NCI-H1092 (cell line): ENCODE results near the gene NDUFA3.
"Not testable (repeated sequence)": the region's sequence is repeated elsewhere in the genome, so short reads cannot be mapped to it uniquely, and the experiment has no call there.

Source experiments
- DNase-seq: peaks from one replicate; lab custom pipeline; 2025; lab: John Stamatoyannopoulos, UW

NDUFA3 gene

DNA sequence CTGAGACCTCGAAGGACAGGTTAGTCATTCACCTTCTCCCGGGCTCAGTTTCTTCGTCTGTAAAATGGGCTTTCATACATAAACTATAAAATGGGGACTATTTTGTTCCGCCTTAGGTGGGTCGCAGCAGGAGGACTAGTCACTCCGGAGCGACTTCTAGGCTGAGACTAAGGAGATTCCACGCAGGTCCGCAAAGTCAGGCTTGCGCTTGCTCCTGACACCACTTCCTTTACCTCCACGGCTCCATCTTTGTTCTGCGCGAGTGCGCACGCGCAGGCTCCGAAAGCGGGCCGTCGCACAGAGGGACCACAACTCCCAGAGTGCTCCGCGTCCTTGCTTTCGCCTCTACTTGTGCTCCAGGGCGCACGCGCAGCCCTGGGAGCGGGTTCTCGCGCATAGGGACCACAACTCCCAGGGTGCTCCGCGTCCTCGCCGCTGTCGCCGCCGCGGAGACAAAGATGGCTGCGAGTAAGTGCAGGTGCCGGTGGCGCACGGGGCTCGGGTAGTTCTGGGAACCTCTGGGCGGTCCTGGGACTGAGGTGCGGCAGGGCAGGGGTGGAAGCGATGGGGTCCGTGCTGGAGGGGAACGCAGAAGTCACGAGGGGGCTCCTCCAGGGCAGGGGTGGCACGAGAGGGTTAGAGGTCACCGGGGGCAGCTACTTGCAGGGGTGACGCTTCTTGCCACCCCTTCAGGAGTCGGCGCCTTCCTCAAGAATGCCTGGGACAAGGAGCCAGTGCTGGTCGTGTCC is at the start of gene NDUFA3:
Gene NDUFA3 (plus strand): TSS at position 435 of the 749 bp plus-strand sequence. CDS start 24 bp downstream, at position 459.
- DNase-seq, result peak; percentile 94

DNA sequence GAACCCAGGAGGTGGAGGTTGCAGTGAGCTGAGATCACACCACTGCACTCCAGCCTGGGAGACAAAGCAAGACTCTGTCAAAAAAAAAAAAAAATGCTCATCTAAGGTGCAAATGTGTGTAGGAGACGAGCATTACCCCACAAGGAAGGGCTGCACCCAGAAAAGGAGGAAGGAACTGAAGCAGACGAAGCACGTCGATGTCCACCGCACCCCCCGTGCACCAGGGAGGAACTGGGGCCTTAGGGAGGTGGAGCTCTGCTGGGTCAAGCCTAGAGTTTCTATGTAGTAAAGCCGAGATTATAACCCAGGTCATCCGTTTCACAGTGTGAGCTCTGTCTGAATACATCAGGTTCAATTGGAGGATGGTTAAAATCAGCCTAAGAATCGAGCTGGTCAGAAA is 40.0 kb upstream of the NDUFA3 start:
- DNase-seq, result no peak

DNA sequence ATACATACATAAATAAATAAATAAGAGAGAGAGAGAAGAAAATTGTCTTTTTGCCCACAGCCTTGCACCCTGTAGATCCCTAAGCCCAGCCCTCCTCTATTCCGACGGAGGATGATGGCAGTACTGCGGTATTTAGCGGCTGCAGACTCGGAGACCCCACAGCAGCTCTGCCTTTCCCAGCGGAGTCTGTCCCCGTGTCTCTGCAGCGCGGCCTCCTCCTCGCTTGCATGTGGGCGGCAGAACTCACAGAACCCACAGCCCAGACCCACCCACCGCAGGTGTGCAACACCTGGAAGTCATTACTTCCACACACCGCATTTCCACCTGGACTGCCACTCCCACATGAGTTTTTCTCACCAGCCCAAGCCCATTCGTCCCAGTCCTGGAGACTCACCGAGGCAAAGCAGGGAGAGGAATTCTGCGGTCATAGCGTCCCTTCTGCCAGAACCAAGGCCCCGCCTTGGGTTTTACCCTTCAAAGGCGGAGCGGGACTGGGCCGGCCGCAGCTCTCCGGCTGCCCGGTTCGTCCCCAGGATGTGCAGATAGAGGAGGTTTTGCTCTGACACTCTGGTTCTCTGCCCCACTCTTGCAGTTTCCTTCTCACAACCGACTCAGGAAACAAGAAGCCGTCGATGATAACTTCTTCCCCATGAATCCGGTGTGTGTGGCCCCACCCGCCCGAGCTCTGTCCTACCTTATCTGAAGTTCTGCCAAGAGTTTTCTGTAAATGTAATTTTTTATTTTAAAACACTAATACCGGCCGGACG is 39.1 kb upstream of the NDUFA3 start, which contains the start of gene VSTM1:
Gene VSTM1 (minus strand): TSS at position 548 of the 767 bp plus-strand sequence. CDS start 120 bp downstream, at position 428.
- DNase-seq, result no peak

DNA sequence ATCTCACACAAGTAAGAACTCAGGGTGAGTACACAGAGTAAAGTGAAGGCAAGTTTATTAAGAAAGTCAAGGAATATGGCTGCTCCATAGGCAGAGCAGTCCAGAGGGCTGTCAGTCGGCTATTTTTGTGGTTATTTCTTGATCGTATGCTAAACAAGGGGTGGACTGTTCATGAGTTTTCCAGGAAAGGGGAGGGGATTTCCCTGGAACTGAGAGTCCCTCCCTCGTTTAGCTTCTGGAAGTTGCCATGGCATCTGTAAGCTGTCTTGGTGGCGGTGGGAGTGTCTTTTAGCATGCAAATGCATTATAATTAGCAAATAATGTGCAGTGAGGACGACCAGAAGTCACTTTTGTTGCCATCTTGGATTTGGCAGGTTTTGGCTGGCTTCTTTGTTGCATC is 33.2 kb upstream of the NDUFA3 start:
- DNase-seq, result no peak

DNA sequence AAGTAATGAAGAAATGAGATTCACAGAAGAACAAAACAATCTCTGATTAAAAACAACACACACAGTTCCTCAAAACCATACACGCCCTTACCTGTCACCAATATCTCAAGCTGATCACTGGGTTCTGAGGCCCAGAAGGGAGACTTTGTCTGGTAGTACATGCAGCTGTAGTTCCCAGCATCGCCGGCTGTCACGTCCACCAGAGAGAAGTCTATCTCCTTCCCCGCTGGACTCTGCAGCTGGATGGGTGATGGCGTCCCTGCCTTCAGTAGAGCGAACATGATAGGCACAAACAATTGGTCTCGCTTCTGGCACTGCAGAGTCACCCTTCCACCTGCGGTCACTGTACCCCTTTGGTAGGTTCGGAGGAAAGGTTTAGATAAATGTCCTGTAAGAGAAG is 28.8 kb upstream of the NDUFA3 start:
- DNase-seq, result no peak

DNA sequence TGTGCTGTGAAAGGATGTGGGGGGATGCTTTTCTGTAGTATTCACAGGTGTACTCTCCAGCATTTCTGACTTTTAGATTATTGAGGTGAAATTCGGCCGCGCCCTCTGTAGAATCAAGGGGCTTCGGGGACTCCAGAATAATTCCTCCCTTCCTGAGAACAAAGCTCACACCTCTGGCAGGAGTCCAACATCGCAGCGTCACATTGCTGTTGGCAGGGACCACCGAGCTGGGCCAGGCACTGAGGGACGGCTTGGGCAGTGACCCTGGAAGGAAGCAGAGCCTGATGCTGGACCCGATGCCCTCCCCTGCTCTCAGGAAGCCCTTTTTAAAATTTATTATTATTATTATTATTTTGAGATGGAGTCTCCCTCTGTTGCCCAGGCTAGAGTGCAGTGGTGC is 27.8 kb upstream of the NDUFA3 start:
- no peak for DNase-seq

DNA sequence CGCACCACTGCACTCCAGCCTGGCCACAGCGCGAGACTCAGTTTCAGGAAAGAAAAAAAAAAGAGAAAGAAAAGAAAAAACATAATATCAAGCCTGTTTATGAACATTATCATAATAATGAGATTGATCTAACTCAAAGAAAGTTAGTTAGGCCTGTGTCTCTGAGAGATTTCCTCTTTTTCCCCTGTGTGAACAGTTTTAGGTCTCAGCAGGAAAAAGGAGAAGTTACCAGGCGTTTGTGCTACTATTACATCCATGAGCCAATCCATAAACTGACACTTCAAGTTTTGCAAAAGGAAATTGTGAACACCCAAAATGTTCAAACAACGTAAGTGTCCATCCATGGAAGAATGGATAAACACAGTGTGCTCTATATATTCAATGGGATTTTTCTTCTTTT is 25.3 kb upstream of the NDUFA3 start:
- no peak for DNase-seq

DNA sequence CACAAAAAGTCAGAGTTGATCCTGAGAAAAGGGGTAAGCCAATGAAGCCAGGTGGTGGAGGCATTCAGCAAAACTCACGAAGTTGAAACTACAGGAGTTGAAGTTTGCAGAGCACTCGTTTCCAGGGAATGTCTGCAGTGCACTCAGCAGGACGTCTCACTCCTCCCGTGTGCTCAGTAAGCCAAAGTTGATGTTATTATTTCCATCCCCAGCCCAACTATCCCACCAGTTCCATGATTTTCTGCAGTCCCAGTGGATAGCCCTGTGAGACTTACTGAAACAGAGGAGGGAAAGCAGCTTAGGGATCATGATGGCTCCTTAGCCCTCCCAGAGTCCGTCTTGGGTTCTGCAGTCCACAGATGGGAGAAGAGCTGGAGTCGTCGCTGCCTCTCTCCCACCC is 21.6 kb upstream of the NDUFA3 start, which contains the start of gene TARM1:
Gene TARM1 (minus strand): TSS at position 334 of the 400 bp plus-strand sequence. CDS start 25 bp downstream, at position 309.
- no peak for DNase-seq

DNA sequence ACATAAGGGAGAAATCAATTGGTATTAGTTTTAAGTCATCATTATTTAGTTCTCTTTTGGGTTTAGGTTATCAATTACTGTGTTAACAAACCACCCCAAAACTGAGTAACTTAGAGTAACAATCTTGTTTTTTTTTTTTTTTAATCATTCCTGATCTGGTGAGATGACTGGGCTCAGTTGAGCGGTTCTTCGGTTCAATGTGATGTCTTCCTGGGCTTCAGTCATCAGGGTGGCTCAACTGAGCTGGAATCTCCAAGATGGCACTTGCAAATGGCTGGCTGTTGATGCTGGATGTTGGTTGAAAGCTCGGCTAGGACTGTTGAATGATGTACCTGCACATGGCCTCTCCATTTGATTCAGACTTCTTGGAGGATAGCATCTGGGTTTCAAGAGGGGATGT is 18.2 kb upstream of the NDUFA3 start:
- DNase-seq, result no peak

DNA sequence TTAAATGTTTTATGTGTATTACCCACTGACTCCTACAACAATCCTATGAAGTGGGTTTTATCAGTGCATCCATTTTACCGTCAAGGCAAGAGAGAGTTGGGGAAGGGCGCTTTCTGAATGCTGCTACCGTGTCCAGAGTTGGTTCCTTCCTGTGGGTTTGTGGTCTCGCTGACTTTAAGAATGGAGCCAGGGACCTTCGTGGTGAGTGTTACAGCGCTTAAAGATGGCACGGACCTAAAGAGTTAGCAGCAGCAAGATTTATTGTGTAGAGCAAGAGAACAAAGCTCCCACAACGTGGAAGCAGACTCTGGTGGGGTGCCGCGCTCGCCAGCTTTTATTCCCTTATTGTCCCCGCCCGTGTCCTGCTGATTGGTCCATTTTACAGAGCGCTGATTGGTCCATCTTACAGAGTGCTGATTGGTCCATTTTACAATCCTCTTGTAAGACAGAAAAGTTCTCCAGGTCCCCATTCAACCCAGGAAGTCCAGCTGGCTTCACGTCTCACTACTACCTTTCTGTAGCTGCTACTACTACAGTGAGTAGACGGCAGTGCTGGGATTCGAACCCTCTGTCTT is 8.1 kb upstream of the NDUFA3 start:
- DNase-seq, result no peak

DNA sequence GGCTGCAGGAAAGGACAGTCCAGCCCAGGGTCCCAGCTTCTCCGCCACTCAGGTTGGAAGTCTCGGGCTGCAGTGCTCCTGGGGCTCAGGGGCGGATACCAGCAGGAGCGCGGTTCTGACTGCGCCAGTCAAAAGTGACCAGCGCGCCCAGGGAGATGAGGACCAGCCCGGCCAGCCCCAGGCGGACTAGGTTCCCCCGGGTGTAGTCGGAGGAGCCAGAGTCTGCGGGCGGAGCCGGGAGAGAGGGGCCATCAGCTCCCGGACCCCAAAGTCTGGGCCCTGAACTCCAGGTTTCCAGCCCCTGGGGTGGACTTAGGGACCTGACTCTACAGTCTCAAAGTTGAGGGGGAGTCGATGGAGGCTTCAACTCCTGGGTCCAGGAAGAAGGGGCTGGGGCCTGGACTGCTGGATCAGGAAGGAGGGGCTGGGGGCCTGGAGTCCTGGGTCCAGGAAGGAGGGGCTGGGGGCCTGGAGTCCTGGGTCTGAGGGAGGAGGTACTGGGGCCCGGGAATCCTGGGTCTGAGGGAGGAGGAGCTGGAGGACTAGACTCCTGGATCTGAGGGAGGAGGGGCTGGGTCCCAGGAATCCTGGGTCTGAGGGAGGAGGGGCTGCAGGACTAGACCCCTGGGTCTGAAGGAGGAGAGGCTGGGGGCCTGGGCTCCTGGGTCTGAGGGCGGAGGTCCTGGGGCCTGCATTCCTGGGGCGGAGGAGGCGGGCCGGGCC is 7.4 kb upstream of the NDUFA3 start:
- no peak for DNase-seq

DNA sequence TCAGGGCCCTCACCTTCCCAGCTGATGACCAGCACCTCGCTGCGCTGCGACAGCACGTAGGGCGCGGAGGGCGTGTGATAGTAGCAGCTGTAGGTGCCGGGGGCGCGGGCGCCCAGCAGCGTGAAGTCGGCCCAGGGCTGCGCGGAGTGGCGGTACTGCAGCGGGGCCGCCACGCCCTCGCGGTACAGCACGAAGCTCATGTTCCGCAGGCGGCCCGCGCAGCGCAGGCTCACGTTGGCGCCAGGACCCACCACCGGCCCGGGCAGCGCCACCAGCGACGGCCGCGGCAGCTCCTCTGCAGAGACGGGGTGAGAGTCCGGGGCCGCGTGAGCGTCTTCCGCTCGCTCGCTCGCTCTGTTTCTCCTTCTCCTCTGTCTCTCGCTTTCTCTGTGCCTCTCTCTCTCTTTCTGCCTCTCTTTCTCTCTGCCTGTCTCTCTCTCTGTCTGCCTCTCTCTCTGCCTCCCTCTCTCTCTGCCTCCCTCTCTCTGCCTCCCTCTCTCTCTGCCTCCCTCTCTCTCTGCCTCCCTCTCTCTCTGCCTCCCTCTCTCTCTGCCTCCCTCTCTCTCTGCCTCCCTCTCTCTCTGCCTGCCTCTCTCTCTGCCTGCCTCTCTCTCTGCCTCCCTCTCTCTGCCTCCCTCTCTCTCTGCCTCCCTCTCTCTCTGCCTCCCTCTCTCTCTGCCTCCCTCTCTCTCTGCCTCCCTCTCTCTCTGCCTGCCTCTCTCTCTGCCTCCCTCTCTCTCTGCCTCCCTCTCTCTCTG is 6.6 kb upstream of the NDUFA3 start:
- not testable (repeated sequence) for DNase-seq

DNA sequence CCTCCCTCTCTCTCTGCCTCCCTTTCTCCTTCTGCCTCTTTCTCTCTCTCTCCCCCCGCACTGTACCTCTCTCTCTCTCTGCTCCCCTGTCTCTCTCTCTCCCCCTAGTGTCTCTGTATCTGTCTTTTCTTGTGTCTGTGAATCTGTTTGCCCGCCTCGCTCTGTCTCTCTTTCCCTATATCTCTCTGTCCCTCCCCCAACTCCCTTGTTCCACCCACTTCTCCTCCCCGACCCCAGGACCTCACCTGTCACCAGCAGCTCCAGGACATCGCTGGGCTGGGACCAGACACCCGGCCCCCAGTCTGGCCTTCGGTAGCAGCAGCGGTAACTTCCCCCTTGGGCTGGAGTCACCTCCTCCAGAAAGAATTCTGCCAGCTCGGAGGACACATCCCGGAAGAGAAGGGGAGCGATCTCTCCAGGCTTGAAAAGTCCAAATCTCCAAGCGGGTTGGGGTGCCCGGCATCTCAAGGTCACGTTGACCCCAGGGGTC is 6.0 kb upstream of the NDUFA3 start:
- DNase-seq, result no peak

DNA sequence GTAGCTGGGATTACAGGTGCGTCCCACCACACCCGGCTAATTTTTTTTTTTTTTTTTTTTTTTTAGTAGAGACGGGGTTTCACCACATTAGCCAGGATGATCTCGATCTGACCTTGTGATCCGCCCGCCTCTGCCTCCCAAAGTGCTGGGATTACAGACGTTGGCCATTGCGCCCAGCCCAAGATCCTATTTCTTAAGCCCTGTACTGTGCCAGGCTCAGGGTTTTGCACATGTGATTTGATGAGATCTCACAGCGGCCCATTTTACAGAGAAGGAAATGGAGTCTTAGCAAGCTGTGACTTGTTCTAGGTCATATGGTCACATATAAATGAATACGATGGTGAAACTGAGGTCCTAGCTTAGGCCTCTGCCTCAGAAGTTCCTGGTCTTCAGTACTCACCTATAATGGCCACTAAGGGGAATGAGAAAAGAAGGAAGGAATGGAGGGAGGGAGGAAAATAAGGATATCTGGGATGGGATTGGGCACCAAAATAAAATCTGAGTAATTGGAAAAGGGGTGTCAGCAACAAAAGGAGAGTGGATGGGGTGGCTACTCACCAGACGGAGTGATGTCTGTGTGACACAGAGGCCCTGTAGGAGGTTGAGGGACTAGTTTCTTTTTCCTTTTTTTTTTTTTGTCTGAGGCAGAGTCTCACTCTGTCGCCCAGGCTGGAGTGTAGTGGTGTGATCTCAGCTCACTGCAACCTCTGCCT is 3.3 kb upstream of the NDUFA3 start:
- no peak for DNase-seq

DNA sequence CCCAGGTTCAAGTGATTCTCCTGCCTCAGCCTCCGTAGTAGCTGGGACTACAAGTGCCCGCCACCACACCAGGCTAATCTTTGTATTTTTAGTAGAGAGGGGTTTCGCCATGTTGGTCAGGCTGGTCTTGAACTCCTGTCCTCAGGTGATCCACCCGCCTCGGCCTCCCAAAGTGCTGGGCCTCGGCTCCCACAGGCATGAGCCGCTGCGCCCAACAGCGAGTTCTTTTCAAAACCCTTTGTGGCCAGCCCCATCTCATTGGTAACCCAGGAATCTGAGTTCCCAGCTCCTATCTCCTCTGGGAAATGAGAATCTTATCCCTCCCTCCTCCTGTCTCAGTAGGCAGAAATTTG is 2.8 kb upstream of the NDUFA3 start:
- DNase-seq, result not testable (repeated sequence)

DNA sequence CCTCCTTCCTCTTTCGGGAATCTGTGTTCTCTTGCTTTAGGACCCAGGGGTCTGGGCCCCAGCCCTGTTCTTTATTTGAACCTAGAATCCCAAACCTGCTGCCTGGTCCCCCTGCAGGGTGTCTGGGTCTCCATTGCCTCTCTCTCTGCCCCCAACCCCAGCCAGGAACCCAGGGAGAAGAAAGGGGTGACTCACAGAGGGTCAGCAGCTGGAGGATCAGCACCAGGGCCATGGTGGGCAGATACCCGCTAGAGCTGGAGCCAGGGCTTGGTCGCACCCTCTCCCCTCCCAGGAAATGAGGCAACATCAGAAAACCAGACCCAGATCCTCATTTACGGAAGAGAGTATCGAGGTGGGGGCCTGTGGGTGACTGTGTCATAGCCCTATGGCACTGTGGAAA is 2.1 kb upstream of the NDUFA3 start, which contains the start of gene OSCAR:
Gene OSCAR (minus strand): TSS at position 243 of the 400 bp plus-strand sequence. CDS start 11 bp downstream, at position 232.
- no peak for DNase-seq

DNA sequence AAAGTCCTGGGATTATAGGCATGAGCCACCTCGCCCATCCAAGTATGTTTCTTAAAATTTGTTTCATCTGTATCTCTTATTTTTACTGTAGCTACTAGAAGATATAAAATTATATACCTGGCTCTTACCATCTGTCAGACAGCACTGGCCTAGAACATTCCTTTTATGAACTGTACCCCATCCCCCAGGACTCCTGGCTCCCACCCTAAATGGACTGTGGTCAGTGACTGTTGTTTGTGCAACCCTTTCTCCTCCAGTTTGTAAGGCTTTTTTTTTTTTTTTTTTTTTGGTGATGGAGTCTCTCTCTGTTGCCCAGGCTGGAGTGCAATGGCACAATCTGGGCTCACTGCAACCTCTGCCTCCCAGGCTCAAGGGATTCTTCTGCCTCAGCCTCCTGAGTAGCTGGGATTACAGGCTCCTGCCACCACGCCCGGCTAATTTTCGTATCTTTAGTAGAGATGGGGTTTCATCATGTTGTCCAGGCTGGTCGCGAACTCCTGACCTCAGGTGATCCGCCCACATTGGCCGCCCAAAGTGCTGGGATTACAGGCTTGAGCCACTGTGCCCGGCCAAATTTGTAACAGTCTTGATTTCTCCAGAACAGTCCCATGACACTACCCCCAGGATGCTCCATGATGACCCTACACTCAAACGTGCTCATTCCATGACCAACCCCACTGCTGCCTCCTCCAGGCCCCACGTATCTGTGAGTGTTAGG is 2.5 kb downstream of the NDUFA3 start:
- no peak for DNase-seq

DNA sequence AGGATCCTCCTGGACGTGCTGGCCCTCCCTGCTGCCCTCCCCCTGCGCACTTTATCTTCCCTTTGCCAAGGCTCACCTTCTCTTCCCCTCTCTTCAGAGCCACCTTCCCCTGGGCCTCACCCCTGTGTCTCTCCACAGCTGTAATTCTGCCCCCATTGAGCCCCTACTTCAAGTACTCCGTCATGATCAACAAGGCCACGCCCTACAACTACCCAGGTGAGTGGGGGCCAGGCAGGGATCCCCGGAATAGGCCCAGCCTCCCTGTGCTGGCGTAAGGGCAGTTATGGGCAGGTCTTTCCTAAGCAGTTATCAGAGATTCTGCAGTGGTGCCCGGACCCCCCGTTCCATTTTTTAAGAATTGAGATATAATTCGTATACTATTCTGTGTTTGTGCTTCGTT is 3.1 kb downstream of the NDUFA3 start:
- DNase-seq, result no peak

DNA sequence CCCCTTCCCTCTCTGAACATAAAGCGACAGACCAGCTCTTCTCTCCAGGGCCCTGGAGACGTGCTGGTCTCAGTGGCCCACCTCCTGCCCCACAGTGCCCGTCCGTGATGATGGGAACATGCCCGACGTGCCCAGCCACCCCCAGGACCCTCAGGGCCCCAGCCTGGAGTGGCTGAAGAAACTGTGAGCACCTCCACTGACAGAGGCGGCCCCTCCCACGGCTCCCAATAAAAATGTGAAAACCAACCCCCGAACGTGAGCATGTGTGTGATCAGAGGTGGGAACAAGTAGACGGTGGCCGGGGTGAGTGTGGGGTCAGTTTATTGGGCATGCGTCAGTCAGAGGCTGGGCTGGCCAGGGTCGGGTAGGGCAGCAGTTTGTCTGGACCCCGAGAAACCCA is 4.1 kb downstream of the NDUFA3 start:
- DNase-seq, result no peak
